NB4 (cell line): ENCODE results near the gene PRR19.

ENCODE experiments used
- CTCF ChIP-seq: IDR thresholded peaks from one replicate; pipeline ENCODE4 v1.5.1; 2012; ENCODE audit warnings: low read depth, low read length
- POLR2A ChIP-seq: IDR thresholded peaks from 2 replicates; pipeline ENCODE4 v1.6.1; 2011; ENCODE audit warnings: mild to moderate bottlenecking; ENCODE audit not compliant: insufficient read length; ENCODE audit errors: extremely low read depth

GRCh38 chr19:42271045-42271419, 30.9 kb upstream of the PRR19 start:
- no peak for TF ChIP-seq CTCF
- no peak for TF ChIP-seq POLR2A
